Inflammatory macrophage treated with lipopolysaccharide for 1 hour (primary cell): ENCODE measurements around the gene TMEM164.

ENCODE experiments used
- DNase-seq, 2 donors: peaks; one replicate each; pipeline ENCODE4 v3.0.0-alpha.2; 2020 to 2022

The TMEM164 gene

DNA sequence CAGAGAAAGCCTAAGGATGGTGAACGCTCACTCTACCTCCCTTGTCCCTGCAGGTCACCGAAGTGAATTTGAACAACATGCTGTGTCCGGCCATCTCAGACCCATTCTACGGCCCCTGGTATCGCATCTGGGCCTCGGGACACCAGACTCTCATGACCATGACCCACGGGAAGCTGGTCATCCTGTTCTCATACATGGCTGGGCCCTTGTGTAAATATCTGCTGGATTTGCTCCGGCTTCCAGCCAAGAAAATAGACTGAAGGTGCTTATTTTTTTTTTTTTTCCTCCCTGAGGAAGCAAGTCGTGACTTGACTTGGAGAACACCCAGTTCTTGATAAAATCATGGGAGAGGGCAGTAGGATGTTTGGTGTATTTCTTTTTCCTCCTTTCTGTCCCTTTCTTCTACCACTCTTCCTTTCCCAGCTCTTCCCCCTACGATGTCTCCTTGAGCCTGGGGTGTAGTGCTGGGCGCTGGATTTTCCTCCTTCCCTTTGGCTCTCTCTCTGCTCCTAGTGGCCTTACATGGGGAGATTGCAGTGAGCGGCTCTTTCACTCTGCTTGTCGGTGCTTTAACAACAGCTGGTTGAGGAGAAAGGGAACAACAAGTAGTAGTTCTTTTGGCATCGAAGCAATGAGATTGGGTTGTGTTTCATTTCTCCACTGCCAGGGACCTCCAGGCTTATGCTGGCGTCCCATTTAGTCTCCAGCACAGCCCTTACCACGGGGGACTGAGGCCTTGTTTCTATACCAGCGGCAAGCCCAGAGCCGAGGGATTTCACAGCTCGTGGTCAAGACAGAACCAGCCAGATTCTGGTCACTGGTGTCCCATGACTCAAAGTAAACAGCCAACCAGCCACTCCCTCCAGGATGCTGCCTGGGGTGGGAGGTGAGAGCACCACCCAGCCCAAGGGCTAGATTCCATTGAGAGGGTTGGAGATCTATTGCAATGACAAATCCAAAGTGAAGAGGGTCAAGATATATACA lies 170.6 kb downstream of the TMEM164 start:
- DNase-seq = no peak

DNA sequence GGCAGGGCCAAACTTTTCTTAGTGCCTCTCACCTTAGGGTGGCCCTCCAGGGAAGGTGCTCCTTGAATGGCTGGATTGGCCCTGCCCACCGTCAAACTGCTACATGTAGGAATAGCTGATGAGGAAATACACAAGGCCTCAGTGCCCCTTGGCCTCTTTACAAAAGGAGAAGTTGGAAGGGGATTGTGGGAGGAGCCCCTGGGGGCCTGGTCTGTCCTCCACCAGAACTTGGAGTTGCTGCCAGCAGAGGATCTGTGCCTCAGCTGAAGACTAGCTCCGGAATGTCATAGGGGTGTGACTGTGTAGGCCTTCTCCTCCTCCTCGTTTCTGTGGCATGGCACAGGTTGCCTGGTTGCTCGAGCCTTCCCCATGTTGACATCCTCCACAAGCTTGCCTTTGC lies 172.2 kb downstream of the TMEM164 start:
- peak; percentile 22 to 65 for DNase-seq

DNA sequence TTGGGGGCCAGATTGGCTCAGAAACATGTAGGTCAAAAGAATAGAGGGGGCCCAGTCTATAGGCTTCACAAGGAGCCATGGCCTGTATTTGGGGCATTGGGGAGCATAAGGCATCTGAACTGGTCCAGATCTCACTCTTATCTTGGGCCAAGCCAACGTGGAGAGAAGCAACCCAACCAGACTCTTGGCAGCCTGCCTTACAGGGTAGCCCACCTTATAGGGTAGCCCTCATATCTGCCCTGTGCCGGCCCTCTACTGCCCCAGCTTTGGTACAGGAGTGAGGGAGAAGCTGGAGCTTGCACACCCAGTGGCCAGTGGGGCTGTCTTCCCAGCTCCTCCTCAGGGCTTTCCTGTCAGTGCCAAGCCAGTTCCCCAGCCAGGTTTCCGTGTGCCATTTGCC lies 172.8 kb downstream of the TMEM164 start:
- no peak for DNase-seq

DNA sequence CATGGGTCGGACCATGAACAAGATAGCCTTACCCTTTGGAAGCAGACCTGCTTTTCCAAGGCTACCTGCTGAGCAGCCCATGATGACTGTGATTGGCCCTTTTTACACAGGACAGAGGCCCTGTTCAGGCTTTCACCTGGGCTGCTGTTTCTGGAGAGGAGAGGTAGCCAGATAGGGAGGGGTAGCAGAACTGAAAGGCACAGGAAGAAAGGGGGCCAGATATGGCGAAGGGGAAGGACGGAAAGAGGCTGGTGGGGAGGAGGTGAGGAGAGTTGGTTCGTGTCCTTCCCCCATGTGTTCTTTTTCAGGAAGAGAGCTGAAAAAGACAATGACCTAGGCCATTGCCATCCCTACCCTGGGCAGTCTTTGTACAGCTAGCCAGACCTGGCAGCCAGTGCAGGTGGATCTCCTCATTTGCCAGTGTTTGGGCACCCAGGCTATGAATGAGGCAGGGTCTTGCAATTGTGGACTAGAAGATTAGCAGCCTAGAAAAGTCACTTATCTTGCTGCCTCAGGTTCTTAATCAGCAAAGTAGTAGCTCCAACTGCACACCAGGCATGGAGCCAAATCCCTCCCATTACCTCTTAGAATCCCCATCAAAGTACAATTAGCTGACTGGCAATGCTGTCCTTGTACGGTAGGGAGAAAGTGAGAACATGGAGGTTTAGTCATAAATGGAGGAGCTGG lies 175.4 kb downstream of the TMEM164 start:
- DNase-seq = no peak

DNA sequence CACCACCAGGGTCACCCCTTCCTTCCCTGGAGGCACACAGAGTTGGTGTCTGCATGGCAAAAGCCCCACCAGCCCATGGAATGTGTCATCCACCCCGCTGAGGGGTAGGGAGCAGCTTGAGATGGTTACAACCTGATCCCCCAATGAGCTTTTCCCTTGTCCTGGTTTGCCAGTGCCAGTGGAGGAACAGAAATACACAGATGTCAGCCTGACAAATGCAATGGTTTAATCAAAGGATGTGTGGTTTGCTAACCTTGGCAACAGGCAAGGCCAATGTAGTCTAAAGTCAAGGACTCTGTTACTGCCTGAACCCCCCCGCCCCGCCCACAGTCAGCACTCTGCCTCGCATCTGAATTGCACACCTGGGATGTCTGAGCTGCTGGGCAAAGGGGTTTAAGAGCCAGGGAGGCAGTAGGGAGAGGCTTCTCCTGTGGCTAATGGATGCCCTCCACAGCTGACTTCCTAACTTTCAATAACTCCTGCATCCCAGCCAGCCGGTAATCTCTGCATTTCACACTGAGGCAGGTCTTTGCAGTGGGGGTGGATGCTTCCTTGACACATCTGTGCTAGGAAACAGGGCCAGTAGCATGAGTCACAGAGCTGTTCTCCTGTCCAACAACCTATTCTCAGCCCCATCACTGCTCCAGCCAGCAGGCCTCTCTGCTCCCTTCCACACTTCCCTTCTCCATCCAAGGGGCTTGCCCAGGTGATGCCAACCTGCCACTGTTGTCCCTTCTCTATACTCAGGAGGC lies 177.4 kb downstream of the TMEM164 start:
- DNase-seq = no peak

DNA sequence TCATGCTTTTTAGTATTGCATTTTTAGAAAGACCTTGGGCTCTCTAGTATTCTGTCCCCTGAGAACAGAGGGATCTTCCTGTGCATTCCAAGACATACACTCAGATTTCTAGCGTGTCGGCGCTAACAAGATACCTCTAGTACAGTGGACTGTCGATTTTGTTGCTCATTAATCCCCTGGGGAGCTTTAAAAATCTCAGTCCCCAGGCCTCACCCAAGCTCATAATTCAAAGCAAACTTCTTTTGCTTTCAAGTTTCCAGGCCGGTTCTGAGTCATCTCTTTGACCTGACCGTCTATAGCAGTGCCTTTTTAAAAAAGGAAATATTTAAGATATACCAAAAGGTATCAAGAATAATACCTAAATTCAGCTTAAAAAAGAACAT lies 178.0 kb downstream of the TMEM164 start:
- DNase-seq = no peak

DNA sequence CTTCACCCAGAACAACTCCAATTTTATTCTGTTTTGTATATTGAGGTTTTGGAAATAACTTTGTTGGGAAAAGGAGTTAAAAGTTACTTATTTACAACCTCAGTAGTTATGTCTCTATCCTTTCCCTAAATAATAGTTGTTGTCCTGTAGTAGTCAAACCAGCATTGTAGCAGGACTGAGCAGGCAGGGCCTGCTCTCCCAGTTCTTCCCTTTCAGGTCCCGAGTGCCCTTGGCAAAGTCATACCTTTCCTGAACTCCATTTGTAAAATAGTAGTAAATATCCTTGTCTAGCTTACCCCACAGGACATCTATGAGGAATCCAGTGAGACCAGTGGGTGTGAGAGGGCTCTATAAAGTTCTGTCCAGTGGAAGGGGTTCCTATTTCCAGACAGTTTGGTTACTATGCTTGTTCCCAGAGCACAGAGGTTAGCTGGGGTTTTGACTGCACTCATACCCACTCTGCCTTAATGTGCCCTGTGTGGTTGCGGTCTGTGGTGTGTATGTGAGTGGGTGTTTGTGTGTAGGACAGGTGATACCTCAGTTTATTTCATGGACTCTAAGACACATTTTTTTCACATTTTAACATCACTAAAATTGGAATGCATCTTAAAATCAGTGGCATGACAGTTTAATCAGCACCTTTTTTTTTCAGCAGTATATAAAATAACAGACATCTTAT lies 178.7 kb downstream of the TMEM164 start:
- no peak for DNase-seq

DNA sequence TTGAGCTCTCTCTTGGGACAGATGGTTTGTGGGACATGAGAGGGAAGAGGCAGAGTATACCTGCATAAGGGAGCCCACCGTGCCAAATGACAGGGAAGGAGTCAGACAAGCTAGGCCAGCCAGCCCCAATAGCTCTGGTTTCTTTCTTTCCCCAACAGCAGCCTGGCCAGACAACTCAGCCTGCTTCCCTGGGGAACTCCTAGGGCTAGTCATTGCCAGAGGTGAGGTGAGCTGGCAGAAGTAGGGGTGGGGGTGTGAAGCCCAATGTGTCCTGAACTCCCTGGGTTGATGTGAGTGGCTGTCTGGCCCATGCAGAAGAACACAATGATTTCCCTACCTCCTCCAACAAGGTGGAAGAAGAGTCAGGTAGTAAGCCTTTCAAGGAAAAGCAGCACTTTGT lies 179.4 kb downstream of the TMEM164 start:
- DNase-seq = no peak

DNA sequence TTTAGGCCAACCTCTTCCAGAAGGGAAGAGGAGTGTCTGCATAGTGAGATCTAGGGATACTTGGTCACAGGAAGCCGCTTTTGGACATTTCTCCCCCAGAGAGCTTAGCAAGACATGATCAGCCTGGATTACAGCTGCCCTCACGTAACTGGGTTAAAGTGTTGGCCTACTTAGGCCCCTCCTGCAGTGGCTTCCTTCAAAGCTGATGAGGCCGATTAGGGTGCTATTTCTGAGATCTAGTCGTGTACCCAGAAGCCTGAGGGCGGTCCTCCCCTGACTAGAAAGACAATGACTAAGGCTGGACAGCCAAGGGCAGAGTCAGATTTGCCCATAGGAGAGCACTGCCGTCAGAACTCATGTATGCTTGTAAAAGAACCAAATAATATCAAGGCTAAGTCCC lies 180.0 kb downstream of the TMEM164 start:
- DNase-seq = no peak

DNA sequence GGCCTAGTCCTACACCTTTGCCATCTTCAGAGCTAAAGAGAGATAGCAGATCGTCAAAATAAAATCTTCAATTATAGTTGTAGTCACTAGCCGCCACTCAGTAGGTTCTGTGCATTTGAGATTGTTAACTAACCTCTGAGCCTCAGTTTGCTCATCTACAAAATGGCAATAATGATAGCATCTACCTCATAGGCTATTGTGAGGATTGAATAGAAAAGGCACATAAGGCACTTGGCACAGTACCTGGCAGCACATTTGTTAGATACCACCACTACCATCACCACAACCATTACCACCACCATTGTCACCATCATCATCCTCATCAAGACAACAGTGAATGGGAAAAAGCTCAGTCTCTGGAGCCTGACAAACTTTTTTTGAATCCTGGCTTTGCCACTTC lies 180.4 kb downstream of the TMEM164 start:
- DNase-seq = no peak

DNA sequence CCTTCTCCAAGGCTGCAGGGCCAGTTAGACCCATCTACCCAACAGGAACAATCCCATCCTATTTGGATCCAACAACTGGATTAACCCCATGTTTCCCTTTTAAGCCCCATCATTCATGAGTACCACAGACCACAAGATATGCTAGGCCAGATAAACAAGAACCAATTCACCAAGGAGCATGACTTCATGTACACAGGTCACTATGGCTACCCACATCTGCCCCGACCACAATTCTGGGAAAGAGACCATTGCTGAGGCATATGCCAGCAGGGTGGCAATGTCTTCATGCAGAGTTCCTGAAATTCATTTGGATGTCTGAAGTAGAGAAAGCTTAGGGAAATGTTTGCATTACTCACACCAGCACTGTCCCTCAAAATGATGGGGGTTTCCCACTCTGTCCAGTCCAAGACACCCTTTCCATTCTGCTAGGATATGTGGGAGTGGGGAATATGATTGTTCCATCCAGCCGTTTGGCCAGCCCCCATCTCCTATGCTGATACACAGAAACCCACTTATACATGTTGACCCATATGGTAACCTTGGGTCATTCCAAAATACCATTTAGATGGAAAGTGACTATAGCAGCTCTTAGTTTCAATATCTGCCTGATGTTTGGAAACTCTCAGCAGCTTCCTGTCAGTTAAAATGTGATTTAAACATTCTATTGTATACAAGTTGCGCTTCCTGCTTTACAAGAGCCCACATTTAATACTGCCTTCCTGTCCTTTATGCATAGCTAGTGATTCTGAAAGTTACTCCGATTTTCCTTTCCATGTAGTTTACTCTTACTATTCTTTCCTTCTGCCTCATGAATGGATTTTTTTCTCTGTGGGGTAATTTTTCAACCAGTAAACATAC lies 186.0 kb downstream of the TMEM164 start:
- DNase-seq = peak; percentile 4 to 23

DNA sequence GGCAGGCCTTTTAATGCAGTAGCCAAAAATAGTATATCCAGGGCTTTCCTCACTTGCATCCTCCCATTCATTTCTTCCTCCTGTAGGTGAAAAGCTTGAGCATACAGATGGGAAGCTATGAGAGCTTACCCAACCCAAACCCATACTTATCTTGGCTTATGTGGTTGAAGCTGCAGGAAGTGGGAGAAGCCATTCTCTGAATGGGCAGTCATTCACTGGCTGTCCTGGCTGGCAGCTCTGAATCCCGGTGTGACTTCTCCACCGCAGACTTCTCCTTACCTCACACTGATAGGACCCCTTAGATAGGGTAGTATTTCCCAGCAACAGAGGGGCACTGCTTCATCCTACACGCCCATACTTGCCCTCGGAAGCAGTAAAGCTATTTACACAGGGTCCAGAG lies 189.6 kb downstream of the TMEM164 start:
- DNase-seq = no peak

DNA sequence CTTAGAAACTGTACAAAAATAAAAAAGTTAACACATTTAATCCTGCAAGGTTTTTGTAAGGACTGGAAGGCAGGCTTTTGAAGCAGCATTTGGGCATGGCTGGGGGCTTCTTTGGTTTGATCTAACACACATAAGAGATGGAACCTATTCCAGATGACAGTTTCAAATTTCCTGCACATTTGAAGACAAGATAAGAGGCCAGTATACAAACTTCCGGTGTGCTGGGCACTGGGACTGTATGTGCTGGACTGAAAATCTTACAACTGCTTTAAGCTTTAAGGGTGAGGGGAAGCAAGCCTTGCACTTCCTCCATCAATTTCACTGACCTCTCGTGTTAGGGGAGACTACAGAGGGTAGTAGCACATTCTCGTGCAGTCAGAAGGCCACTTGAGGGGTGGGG lies 192.1 kb downstream of the TMEM164 start:
- no peak for DNase-seq

DNA sequence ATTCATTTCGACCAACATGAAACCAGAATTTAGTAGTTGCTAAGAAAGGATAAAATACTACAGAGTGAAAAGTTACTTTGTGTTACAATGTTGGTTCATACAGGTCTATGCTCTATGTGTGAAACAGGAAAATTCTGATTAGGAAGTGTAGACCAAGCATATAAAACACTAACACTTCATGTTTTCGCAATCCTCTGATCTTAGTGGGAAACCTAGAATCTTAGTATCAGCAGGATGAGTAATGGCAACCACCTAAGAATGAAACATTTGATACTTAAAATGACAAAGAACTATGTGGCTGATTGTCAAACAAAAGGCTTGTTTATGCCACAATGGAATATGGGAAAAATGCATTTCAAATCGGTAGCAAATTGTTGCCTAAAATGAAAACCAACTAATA lies 198.9 kb downstream of the TMEM164 start:
- no peak for DNase-seq

DNA sequence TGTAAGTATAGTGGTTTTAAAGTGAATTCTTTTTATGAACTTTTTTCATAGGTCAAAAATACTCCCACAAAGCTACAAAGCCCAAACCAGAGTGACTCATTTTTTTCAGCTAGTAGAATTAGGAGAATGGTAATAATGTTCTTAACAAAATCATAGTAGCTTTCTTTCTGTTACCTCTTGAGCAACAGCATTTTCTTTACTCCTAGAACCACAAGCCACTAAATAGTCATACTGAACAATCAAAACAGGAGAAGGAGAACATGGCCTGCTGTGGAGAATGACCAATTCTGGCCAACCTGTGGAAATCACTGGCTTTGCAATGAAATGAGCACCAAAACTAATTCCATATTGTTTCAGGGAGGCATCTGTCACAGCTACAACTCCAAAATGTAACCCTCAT lies 202.1 kb downstream of the TMEM164 start:
- no peak for DNase-seq

DNA sequence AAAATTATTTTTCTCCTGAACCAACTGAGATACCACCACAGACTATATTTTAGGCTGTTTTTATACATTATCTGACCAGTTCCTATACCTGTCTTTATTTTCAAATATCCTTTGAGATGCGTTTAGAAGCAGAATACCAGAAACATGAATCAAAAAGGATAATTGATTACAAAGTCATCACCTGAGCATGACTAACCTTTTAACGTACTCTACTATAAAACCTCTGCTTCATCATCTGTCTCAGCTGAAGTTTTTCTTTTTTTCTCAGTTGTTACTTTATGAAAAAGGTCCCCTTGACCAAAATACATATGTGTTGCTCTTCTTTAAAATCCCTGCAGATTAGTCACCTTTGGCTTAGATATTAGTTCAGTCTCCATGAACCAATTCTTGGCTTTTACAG lies 205.2 kb downstream of the TMEM164 start:
- no peak for DNase-seq

DNA sequence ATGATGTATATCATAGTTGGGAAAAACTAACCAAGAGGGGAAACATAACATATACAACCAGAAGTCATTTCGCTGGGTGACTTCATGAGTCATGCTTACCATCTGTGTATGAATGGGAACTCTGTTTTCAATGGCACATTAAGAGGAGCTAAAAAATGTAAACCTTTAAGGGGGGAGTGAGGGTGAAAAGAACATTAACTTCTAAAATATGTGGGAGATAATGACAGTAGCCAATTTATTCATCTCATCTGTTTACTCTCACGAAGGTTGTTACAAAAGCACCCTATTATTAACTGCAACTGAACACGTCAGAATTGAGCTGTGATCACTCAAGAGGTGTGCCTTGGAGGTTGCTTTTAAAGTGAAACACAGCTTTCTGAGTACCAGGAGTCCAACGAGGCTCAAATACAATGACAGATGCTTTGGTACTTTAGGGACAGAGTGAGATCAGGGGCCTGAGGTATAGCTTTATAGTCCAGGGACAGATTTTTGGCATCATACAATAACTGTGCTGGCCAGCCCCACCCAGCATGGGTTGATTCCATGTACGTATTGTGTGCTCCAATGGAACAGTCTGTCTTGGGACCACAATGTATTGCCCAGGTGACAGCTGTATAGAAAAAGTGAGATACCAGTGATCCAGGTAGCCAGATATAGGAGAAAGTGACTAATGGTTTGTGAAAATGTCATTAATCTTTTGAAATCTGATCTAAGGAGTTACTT lies 207.7 kb downstream of the TMEM164 start:
- no peak for DNase-seq

DNA sequence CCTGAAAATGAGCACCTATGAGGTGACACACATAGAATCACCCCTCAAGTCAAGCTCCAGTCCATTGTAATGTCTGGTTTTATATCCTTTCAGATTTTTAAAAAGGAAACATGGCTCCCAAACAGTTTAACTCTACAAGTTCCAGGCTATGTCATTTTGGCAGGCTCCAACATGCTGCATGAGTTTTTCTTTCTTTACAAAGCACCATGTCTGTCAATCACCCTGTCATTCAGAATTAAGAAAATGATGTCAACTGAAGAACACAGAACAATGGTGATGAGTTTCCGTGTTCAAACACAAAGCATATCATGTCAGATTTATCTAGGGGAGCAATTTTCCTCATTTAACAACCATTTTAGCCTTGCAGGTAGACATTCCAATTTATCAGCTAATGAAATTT lies 208.4 kb downstream of the TMEM164 start:
- DNase-seq = no peak

DNA sequence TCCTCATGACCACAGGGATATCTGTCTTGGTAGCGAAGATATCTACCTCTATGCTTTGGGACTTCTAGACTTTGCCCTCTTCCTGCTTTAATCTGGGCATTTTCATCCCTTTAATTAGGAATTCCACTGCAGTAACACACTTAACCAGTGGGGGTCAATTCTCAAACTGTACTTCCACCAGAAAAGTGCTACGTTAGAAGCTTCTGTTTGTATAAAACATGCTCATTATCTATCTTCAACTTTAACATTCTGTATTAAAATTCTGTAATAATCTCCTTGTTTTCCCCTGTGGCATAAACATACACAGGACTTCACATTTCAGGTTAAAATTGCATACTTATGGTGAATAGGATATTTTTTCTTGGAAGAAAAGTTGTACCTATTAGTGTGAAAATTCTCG lies 209.4 kb downstream of the TMEM164 start:
- no peak for DNase-seq

DNA sequence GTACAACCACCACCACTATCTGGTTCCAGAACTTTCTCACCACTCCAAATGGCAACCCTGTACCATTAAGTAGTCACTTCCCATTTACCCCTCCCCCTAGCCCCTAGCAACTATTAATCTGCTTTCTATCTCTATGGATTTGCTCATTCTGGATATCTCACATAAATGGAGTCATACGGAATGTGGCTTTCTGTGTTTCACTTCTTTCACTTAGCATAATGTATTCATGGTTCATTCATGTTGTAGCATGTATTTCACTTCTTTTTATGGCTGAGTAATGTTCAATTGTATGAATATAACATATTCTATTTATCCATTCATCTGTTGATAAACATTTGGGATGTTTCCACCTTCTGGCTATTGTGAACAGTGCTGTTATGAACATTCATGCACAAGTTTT lies 210.3 kb downstream of the TMEM164 start:
- no peak for DNase-seq

DNA sequence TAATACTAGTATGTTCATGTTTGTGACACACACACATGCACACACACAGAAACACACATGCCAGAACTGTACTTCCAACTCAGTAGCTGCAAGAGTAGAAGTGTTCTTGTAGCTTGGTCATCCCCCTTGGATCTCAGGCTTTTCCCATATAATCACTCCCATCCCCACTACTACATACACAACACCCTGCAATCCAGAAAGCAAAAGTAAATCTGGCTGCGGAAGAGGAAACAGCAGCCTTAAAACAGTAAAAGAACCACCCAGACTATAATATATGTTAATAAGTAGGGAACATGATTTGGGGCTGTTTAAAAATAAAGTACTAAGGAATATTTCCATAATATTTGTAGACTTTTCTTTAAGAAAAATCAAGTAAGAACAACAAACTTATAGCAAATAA lies 211.8 kb downstream of the TMEM164 start:
- DNase-seq = no peak
